Left ventricle myocardium inferior (tissue), 1 donor: ENCODE measurements around the gene PCYT1A. TPM values are rescaled to one million over a fixed set of nuclear protein-coding genes. Genes with fewer than 3 reads are reported as not detected.

ENCODE experiments used
- DNase-seq: peaks from one replicate; pipeline ENCODE4 v3.0.0-alpha.2; 2020
- H3K27ac ChIP-seq: fragments of 200-600 bp; replicated peaks from 2 replicates; pipeline ENCODE4 v1.8.0; 2021
- H3K27me3 ChIP-seq: fragments of 200-600 bp; 2 replicates; pipeline ENCODE4 v1.8.0; 2021; ENCODE audit warnings: low read depth
- H3K36me3 ChIP-seq: fragments of 200-600 bp; 2 replicates; pipeline ENCODE4 v1.8.0; 2021
- H3K4me1 ChIP-seq: fragments of 200-600 bp; 2 replicates; pipeline ENCODE4 v1.8.0; 2021
- H3K4me3 ChIP-seq: fragments of 200-600 bp; 2 replicates; pipeline ENCODE4 v1.8.0; 2021; ENCODE audit warnings: mild to moderate bottlenecking, moderate library complexity
- H3K9me3 ChIP-seq: fragments of 200-600 bp; replicated peaks from 2 replicates; pipeline ENCODE4 v1.8.0; 2021
- intact Hi-C: fragments of 100-400 bp; cut with micrococcal nuclease; formaldehyde crosslinking; loops from one replicate; pipeline ENCODE4 v1.11.0; 2022
- total RNA-seq: library from RNA; stranded (reverse); fragmentation: NEBNext Ultra II Directional; extraction: Animal tissue kit (Norgen Biotek cat#: 25700); gene quantifications from one replicate; pipeline ENCODE4 v1.2.1, GENCODE V29; 2021
- TF ChIP-seq, protein P1 (sequence below): fragments of 200-600 bp; IDR thresholded peaks from 2 replicates; pipeline ENCODE4 v1.8.0; 2021; ENCODE audit warnings: antibody characterized with exemption, mild to moderate bottlenecking, borderline replicate concordance
- donor health status: DM: no; HTN: yes; CAD: no; lungs with severe emphysema.

PCYT1A gene
- total RNA-seq, 1 donor from 2014 or later, result 93.6 TPM

DNA sequence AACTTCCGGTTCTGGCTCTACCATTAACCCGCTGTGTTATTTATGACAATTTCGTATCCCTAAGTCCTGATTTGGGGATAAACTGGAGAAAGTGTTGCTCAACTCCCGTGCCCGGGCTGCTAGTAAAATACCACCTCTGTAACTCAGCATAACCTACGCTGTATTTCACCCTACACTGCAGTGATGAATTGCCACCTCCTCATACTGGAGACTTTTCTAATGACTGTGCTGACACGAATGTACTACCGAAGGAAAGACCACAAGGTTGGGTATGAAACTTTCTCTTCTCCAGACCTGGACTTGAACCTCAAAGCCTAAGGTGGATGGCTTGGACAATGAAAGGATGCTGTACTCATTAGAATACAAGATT lies 54.7 kb downstream of the PCYT1A start:
- TF ChIP-seq, protein P1, sequence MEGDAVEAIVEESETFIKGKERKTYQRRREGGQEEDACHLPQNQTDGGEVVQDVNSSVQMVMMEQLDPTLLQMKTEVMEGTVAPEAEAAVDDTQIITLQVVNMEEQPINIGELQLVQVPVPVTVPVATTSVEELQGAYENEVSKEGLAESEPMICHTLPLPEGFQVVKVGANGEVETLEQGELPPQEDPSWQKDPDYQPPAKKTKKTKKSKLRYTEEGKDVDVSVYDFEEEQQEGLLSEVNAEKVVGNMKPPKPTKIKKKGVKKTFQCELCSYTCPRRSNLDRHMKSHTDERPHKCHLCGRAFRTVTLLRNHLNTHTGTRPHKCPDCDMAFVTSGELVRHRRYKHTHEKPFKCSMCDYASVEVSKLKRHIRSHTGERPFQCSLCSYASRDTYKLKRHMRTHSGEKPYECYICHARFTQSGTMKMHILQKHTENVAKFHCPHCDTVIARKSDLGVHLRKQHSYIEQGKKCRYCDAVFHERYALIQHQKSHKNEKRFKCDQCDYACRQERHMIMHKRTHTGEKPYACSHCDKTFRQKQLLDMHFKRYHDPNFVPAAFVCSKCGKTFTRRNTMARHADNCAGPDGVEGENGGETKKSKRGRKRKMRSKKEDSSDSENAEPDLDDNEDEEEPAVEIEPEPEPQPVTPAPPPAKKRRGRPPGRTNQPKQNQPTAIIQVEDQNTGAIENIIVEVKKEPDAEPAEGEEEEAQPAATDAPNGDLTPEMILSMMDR, result no peak
- DNase-seq, result no peak
- Histone ChIP-seq H3K9me3 (no peaks in the 10 kb centered on the region), H3K27ac (no peak overlapping the region), H3K4me1 (peaks cover 7% of the 10 kb centered on the region), H3K27me3 (no peaks in the 10 kb centered on the region), H3K36me3 (peaks cover 30% of the 10 kb centered on the region), H3K4me3 (no peak overlapping the region)
- intact Hi-C loops, result no loop called here

DNA sequence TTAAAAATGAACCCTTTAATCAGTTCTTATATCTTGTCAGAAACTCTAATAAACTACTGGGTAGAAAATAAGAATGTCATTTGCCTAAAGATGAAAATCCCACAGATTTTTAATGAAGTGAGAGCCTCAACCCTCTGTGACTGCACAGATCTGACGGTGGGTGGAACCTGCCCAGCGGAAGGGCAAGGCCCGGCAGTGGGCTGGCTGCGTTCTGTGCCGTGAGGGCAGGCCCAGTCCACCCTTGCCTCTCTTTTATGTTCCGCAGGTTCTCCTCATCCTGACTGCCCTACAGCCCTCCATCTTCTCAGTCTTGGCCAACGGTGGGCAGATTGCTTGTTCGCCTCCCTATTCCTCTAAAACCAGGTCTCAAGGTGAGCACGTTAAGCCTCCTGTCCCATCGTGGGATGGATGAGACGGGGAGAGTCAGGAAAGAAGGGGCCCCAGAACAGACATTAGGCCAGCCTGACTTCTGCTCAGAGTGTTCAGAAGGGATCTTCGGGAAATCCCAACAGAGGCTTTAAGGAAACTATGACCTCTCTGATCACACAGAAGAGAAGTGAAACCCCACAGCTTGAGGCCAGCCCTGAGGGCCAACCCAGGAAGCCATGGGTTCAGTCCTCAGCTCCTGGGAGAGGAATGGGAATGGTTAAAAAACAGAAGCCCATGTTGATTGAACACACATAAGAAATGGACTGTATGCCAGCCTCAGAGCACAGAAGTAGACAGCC lies 55.2 kb downstream of the PCYT1A start:
- TF ChIP-seq, protein P1, result no peak
- Histone ChIP-seq H3K27ac (no peak overlapping the region), H3K9me3 (no peaks in the 10 kb centered on the region), H3K27me3 (no peaks in the 10 kb centered on the region), H3K4me3 (no peak overlapping the region), H3K4me1 (peaks cover 13% of the 10 kb centered on the region), H3K36me3 (peaks cover 25% of the 10 kb centered on the region)
- DNase-seq, result no peak
- intact Hi-C loops, result no loop called here

DNA sequence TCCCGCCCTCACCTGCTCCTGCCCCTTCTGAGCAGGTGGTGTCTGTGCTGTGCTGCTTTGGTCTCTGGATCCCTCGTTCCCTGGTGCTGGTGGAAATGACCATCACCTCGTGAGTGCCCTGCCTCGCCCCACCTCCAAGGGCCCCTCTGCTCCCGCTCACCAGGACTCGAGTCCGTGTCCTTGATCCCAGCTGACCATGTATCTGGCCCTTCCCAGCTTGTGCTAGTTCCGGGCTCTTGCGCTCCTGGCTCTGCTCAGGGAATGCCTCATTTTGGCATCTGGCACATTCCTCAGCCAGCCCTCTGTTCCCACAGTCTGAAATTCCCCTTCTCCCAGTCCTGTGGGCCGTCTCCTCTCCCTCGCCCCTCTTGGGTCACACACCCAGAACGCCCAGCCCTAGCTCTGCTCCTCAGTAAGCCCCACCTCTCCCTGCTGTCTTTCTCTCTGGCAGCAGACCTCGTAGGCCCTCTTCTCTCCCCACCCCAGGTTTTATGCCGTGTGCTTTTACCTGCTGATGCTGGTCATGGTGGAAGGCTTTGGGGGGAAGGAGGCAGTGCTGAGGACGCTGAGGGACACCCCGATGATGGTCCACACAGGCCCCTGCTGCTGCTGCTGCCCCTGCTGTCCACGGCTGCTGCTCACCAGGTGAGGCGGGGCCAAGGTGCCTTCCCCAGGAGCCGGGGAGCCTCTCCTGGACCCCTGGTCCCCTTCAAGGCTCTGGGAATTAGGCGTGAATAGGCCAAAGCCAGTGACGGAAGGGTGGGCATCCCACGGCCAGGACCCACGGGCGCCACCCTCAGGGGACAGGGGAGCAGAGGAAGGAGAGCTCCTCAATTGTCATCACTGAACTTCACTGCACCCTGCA lies 59.7 kb downstream of the PCYT1A start:
- Histone ChIP-seq H3K4me3 (peak overlapping the region; percentile 14), H3K27me3 (no peaks in the 10 kb centered on the region), H3K4me1 (peaks cover 17% of the 10 kb centered on the region), H3K36me3 (no peaks in the 10 kb centered on the region), H3K9me3 (no peaks in the 10 kb centered on the region), H3K27ac (no peak overlapping the region)
- intact Hi-C loops, result no loop called here
- DNase-seq, result no peak
- TF ChIP-seq, protein P1, result no peak

DNA sequence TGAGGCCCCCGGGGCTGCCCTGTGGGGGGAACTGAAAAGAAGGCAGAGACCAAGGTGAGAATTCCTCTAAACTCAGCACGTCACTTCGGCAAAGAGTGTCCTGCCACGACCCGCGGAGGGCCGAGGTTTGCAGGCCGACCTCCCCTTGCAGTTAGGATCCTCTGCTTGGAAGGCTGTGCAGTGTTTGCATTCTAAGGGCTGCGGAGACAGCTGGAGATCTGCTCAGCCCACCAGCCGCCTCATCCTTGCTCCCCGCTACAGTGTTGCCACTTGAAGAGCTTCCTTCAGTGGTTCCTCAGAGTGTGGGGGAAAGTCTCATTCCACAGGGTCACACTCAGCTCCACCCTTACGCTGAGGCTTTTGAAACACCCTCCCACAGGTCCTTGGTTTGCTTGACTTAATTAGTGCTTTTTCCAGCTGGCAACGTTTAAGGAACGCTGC lies 60.4 kb downstream of the PCYT1A start:
- intact Hi-C loops, result no loop called here

DNA sequence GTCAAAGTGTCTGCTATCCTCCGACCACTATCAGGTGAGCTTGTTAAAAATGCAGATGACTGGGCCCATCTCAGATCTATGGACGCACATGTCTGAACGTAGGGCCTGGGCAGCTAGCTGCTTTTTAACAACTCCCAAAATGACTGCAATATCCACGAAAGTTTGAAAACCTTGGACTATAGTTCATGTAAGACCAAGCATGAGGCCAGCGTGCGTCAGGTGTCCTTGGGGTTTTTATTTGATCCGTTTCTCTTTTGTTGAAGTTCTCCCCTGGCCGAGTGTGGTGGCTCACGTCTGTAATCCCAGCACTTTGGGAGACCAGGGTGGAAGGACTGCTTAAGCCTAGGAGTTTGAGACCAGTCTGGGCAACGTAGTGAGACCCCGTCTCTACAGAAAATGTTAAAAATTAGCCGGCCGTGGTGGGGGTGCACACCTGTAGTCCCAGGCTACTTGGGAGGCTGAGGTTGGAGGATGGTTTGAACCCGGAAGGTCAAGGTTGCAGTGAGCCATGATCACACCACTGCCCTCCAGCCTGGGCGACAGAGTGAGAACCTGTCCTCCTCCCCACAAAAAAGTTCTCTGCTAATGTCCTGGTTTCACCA lies 61.7 kb downstream of the PCYT1A start:
- H3K9me3 ChIP-seq, result no peaks in the 10 kb centered on the region
- DNase-seq, result no peak
- H3K27me3 ChIP-seq, result no peaks in the 10 kb centered on the region
- TF ChIP-seq, protein P1, result no peak
- intact Hi-C loops, result no loop called here
- peaks cover 17% of the 10 kb centered on the region for H3K4me1 ChIP-seq
- no peaks in the 10 kb centered on the region for H3K36me3 ChIP-seq
- no peak overlapping the region for H3K27ac ChIP-seq
- no peak overlapping the region for H3K4me3 ChIP-seq

More for the DNA sequence above, 60.4 kb downstream of the PCYT1A start:
- no peak for DNase-seq
- Histone ChIP-seq H3K4me3 (no peak overlapping the region), H3K9me3 (no peaks in the 10 kb centered on the region), H3K36me3 (no peaks in the 10 kb centered on the region), H3K27ac (no peak overlapping the region), H3K27me3 (no peaks in the 10 kb centered on the region), H3K4me1 (peaks cover 17% of the 10 kb centered on the region)
- TF ChIP-seq, protein P1, result no peak
